Body of pancreas (tissue), 4 donors: Measurements from ENCODE around the gene PIP5K1B.

ENCODE experiments used
- CTCF ChIP-seq, 7 experiments: fragments of 450-650 bp in 4 of 7; fragments of 200-600 bp in 3 of 7; sonication (generic) in 3 of 7; IDR thresholded peaks; one replicate each; pipeline ENCODE4 v1.5.1; 2016 to 2019; ENCODE audit warnings: antibody characterized with exemption in 7 of 7
- POLR2A ChIP-seq, 3 donors: fragments of 450-650 bp; IDR thresholded peaks; one replicate each; pipeline ENCODE4 v1.6.1; 2016; ENCODE audit warnings: antibody characterized with exemption in 3 of 3, mild to moderate bottlenecking in 2 of 3

- TF ChIP-seq CTCF (IDR thresholded peaks at IDR 0.05): no peak
- TF ChIP-seq POLR2A (IDR thresholded peaks at IDR 0.05): no peak
Observed at GRCh38 chr9:68836788-68837187, 131.7 kb downstream of the PIP5K1B start.
